ENCODE measurements around the gene CMTM6.

CMTM6 gene

GRCh38 chr3:32488474-32489008 is 14.1 kb downstream of the CMTM6 start:
- Histone ChIP-seq H3K4me2 (ENCODE audit: insufficient read depth, low read length) (no peak overlapping the region), H3K4me1 (ENCODE audit: insufficient read depth, low read length) (no peaks in the 10 kb centered on the region), H3K4me3 (ENCODE audit: low read depth in 1 of 2, low read length in 2 of 2) (no peak overlapping the region), H4K20me1 (ENCODE audit: insufficient read depth, low read length) (peaks cover 1% of the 10 kb centered on the region; the same call in 1 of the 2 replicates), H3K36me3 (ENCODE audit: insufficient read depth, low read length) (peaks cover 37% of the 10 kb centered on the region), H3K9me3 (ENCODE audit: insufficient read depth, low read length, severe bottlenecking) (no peaks in the 10 kb centered on the region), H3K79me2 (ENCODE audit: insufficient read depth, low read length) (peaks cover 24% of the 10 kb centered on the region), H3K9ac (ENCODE audit: low read depth, low read length) (no peak overlapping the region), H2AFZ (ENCODE audit: low read depth, low read length) (no peak overlapping the region), H3K27ac (ENCODE audit: low read length) (no peak overlapping the region), H3K27me3 (ENCODE audit: insufficient read depth, low read length, poor library complexity) (no peaks in the 10 kb centered on the region)
- no peak for ATAC-seq (ENCODE audit: insufficient read depth, low read depth)
- no peak for TF ChIP-seq CTCF (IDR thresholded peaks at IDR 0.05; ENCODE audit: borderline replicate concordance, extremely low read depth, low read length, poor library complexity, severe bottlenecking)
- TF ChIP-seq EZH2 (IDR thresholded peaks at IDR 0.05; ENCODE audit: borderline replicate concordance, low read depth, low read length, severe bottlenecking) = no peak
- DNase-seq = no peak

GRCh38 chr3:32487781-32488473 is 14.7 kb downstream of the CMTM6 start:
- no peak overlapping the region for H2AFZ ChIP-seq (ENCODE audit: low read depth, low read length)
- DNase-seq = no peak
- no peak overlapping the region for H3K4me3 ChIP-seq (ENCODE audit: low read depth in 1 of 2, low read length in 2 of 2)
- H3K79me2 ChIP-seq (ENCODE audit: insufficient read depth, low read length) = peaks cover 18% of the 10 kb centered on the region
- no peaks in the 10 kb centered on the region for H4K20me1 ChIP-seq (ENCODE audit: insufficient read depth, low read length)
- peaks cover 43% of the 10 kb centered on the region for H3K36me3 ChIP-seq (ENCODE audit: insufficient read depth, low read length)
- TF ChIP-seq EZH2 (IDR thresholded peaks at IDR 0.05; ENCODE audit: borderline replicate concordance, low read depth, low read length, severe bottlenecking) (no peak), CTCF (IDR thresholded peaks at IDR 0.05; ENCODE audit: borderline replicate concordance, extremely low read depth, low read length, poor library complexity, severe bottlenecking) (no peak)
- H3K27ac ChIP-seq (ENCODE audit: low read length) = no peak overlapping the region
- no peaks in the 10 kb centered on the region for H3K4me1 ChIP-seq (ENCODE audit: insufficient read depth, low read length)
- no peak overlapping the region for H3K4me2 ChIP-seq (ENCODE audit: insufficient read depth, low read length)
- no peak overlapping the region for H3K9ac ChIP-seq (ENCODE audit: low read depth, low read length)
- no peaks in the 10 kb centered on the region for H3K9me3 ChIP-seq (ENCODE audit: insufficient read depth, low read length, severe bottlenecking)
- no peak for ATAC-seq (ENCODE audit: insufficient read depth, low read depth)
- H3K27me3 ChIP-seq (ENCODE audit: insufficient read depth, low read length, poor library complexity) = no peaks in the 10 kb centered on the region

GRCh38 chr3:32484436-32484835 is 18.2 kb downstream of the CMTM6 start:
- no peaks in the 10 kb centered on the region for H3K4me1 ChIP-seq (ENCODE audit: insufficient read depth, low read length)
- peaks cover 53% of the 10 kb centered on the region for H3K36me3 ChIP-seq (ENCODE audit: insufficient read depth, low read length)
- no peaks in the 10 kb centered on the region for H4K20me1 ChIP-seq (ENCODE audit: insufficient read depth, low read length)
- no peaks in the 10 kb centered on the region for H3K9me3 ChIP-seq (ENCODE audit: insufficient read depth, low read length, severe bottlenecking)
- H3K4me3 ChIP-seq (ENCODE audit: low read depth in 1 of 2, low read length in 2 of 2) = no peak overlapping the region
- no peak overlapping the region for H3K4me2 ChIP-seq (ENCODE audit: insufficient read depth, low read length)
- no peak overlapping the region for H3K9ac ChIP-seq (ENCODE audit: low read depth, low read length)
- H3K27ac ChIP-seq (ENCODE audit: low read length) = no peak overlapping the region
- ATAC-seq (ENCODE audit: insufficient read depth, low read depth) = no peak
- TF ChIP-seq EZH2 (IDR thresholded peaks at IDR 0.05; ENCODE audit: borderline replicate concordance, low read depth, low read length, severe bottlenecking) (no peak), CTCF (IDR thresholded peaks at IDR 0.05; ENCODE audit: borderline replicate concordance, extremely low read depth, low read length, poor library complexity, severe bottlenecking) (no peak)
- H3K27me3 ChIP-seq (ENCODE audit: insufficient read depth, low read length, poor library complexity) = no peaks in the 10 kb centered on the region
- no peaks in the 10 kb centered on the region for H3K79me2 ChIP-seq (ENCODE audit: insufficient read depth, low read length)
- DNase-seq = no peak
- H2AFZ ChIP-seq (ENCODE audit: low read depth, low read length) = no peak overlapping the region
